ENCODE data around the gene KCNA1.

Gene KCNA1

GRCh38 chr12:4864575-4864974, 45.1 kb upstream of the KCNA1 start:
- Histone ChIP-seq H3K9me2 (replicated peaks; ENCODE audit: low read depth, low read length) (no peaks in the 10 kb centered on the region), H3K36me3 (ENCODE audit: insufficient read depth, low read length) (no peaks in the 10 kb centered on the region), H2AFZ (ENCODE audit: low read length) (no peak overlapping the region), H3K9ac (ENCODE audit: low read depth, low read length, poor library complexity, severe bottlenecking) (no peak overlapping the region), H3K4me1 (ENCODE audit: insufficient read depth, low read length, poor library complexity, severe bottlenecking) (no peaks in the 10 kb centered on the region), H3K4me2 (ENCODE audit: low read depth, low read length, poor library complexity, severe bottlenecking) (no peak overlapping the region), H3K9me3 (ENCODE audit: insufficient read depth, low read depth, low read length) (no peaks in the 10 kb centered on the region), H4K20me1 (ENCODE audit: insufficient read depth, low read length, poor library complexity, severe bottlenecking) (no peaks in the 10 kb centered on the region), H3K27me3 (ENCODE audit: insufficient read depth, low read length, poor library complexity, severe bottlenecking) (no peaks in the 10 kb centered on the region), H3K4me3 (ENCODE audit: low read length, poor library complexity, severe bottlenecking) (no peak overlapping the region), H3K79me2 (ENCODE audit: insufficient read depth, low read length) (no peaks in the 10 kb centered on the region), H3F3A (ENCODE audit: low read depth) (no peaks in the 10 kb centered on the region)
- TF ChIP-seq CTCF (conservative IDR thresholded peaks at IDR 0.05; ENCODE audit: low read length), result no peak
- no peak for TF ChIP-seq EZH2phosphoT487 (IDR thresholded peaks at IDR 0.05; ENCODE audit: borderline replicate concordance)

GRCh38 chr12:4865246-4865645, 44.5 kb upstream of the KCNA1 start:
- TF ChIP-seq EZH2phosphoT487 (IDR thresholded peaks at IDR 0.05; ENCODE audit: borderline replicate concordance) (no peak), CTCF (conservative IDR thresholded peaks at IDR 0.05; ENCODE audit: low read length) (no peak)
- Histone ChIP-seq H3F3A (ENCODE audit: low read depth) (no peaks in the 10 kb centered on the region), H2AFZ (ENCODE audit: low read length) (no peak overlapping the region), H3K4me2 (ENCODE audit: low read depth, low read length, poor library complexity, severe bottlenecking) (no peak overlapping the region), H3K9me3 (ENCODE audit: insufficient read depth, low read depth, low read length) (no peaks in the 10 kb centered on the region), H4K20me1 (ENCODE audit: insufficient read depth, low read length, poor library complexity, severe bottlenecking) (no peaks in the 10 kb centered on the region), H3K4me3 (ENCODE audit: low read length, poor library complexity, severe bottlenecking) (no peak overlapping the region), H3K9ac (ENCODE audit: low read depth, low read length, poor library complexity, severe bottlenecking) (no peak overlapping the region), H3K36me3 (ENCODE audit: insufficient read depth, low read length) (no peaks in the 10 kb centered on the region), H3K27me3 (ENCODE audit: insufficient read depth, low read length, poor library complexity, severe bottlenecking) (no peaks in the 10 kb centered on the region), H3K4me1 (ENCODE audit: insufficient read depth, low read length, poor library complexity, severe bottlenecking) (no peaks in the 10 kb centered on the region), H3K9me2 (replicated peaks; ENCODE audit: low read depth, low read length) (no peaks in the 10 kb centered on the region), H3K79me2 (ENCODE audit: insufficient read depth, low read length) (no peaks in the 10 kb centered on the region)

- no peak overlapping the region for H3K4me2 ChIP-seq (ENCODE audit: low read depth, low read length, poor library complexity, severe bottlenecking)
- H3K4me3 ChIP-seq (ENCODE audit: low read length, poor library complexity, severe bottlenecking), result no peak overlapping the region
- no peak overlapping the region for H2AFZ ChIP-seq (ENCODE audit: low read length)
- no peaks in the 10 kb centered on the region for H3F3A ChIP-seq (ENCODE audit: low read depth)
- no peak overlapping the region for H3K9ac ChIP-seq (ENCODE audit: low read depth, low read length, poor library complexity, severe bottlenecking)
- no peaks in the 10 kb centered on the region for H3K79me2 ChIP-seq (ENCODE audit: insufficient read depth, low read length)
- H3K9me3 ChIP-seq (ENCODE audit: insufficient read depth, low read depth, low read length), result no peaks in the 10 kb centered on the region
- no peaks in the 10 kb centered on the region for H3K9me2 ChIP-seq (replicated peaks; ENCODE audit: low read depth, low read length)
- H3K27me3 ChIP-seq (ENCODE audit: insufficient read depth, low read length, poor library complexity, severe bottlenecking), result no peaks in the 10 kb centered on the region
- no peaks in the 10 kb centered on the region for H3K36me3 ChIP-seq (ENCODE audit: insufficient read depth, low read length)
- TF ChIP-seq CTCF (conservative IDR thresholded peaks at IDR 0.05; ENCODE audit: low read length) (no peak), EZH2phosphoT487 (IDR thresholded peaks at IDR 0.05; ENCODE audit: borderline replicate concordance) (no peak)
- H3K4me1 ChIP-seq (ENCODE audit: insufficient read depth, low read length, poor library complexity, severe bottlenecking), result no peaks in the 10 kb centered on the region
- no peaks in the 10 kb centered on the region for H4K20me1 ChIP-seq (ENCODE audit: insufficient read depth, low read length, poor library complexity, severe bottlenecking)
Measured at GRCh38 chr12:4866299-4866698, 43.4 kb upstream of the KCNA1 start.

All from Loucy (cell line).